Measurements from ENCODE around the gene SH3BGRL. TPM values are rescaled to one million over a fixed set of nuclear protein-coding genes. Genes with fewer than 3 reads are reported as not detected.
"Not testable (repeated sequence)": the region's sequence is repeated elsewhere in the genome, so short reads cannot be mapped to it uniquely, and the experiment has no call there.

Gene SH3BGRL
- total RNA-seq, 1 donor from 2014 or later: 166 TPM

- Mint-ChIP-seq H3K9me3 (ENCODE audit: unreplicated experiment) (peaks cover 14% of the 10 kb centered on the region), H3K27ac (ENCODE audit: unreplicated experiment) (no peak overlapping the region), H3K4me1 (ENCODE audit: unreplicated experiment) (no peaks in the 10 kb centered on the region), H3K27me3 (ENCODE audit: unreplicated experiment) (no peaks in the 10 kb centered on the region), H3K36me3 (ENCODE audit: unreplicated experiment) (peaks cover 3% of the 10 kb centered on the region), H3K4me3 (ENCODE audit: unreplicated experiment) (no peak overlapping the region)
- DNase-seq (ENCODE audit: extremely low spot score, unreplicated experiment): no peak
- TF ChIP-seq, protein P1, sequence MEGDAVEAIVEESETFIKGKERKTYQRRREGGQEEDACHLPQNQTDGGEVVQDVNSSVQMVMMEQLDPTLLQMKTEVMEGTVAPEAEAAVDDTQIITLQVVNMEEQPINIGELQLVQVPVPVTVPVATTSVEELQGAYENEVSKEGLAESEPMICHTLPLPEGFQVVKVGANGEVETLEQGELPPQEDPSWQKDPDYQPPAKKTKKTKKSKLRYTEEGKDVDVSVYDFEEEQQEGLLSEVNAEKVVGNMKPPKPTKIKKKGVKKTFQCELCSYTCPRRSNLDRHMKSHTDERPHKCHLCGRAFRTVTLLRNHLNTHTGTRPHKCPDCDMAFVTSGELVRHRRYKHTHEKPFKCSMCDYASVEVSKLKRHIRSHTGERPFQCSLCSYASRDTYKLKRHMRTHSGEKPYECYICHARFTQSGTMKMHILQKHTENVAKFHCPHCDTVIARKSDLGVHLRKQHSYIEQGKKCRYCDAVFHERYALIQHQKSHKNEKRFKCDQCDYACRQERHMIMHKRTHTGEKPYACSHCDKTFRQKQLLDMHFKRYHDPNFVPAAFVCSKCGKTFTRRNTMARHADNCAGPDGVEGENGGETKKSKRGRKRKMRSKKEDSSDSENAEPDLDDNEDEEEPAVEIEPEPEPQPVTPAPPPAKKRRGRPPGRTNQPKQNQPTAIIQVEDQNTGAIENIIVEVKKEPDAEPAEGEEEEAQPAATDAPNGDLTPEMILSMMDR (IDR thresholded peaks at IDR 0.05): no peak
Measured at GRCh38 chrX:81308086-81308829, 106.4 kb downstream of the SH3BGRL start.

GRCh38 chrX:81316163-81316562, 114.3 kb downstream of the SH3BGRL start:
- no peak for DNase-seq (ENCODE audit: extremely low spot score, unreplicated experiment)
- no peak overlapping the region for H3K4me3 Mint-ChIP-seq (ENCODE audit: unreplicated experiment)
- no peak overlapping the region for H3K27ac Mint-ChIP-seq (ENCODE audit: unreplicated experiment)
- H3K9me3 Mint-ChIP-seq (ENCODE audit: unreplicated experiment): peaks cover 19% of the 10 kb centered on the region
- H3K27me3 Mint-ChIP-seq (ENCODE audit: unreplicated experiment): no peaks in the 10 kb centered on the region
- peaks cover 6% of the 10 kb centered on the region for H3K4me1 Mint-ChIP-seq (ENCODE audit: unreplicated experiment)
- peaks cover 3% of the 10 kb centered on the region for H3K36me3 Mint-ChIP-seq (ENCODE audit: unreplicated experiment)
- TF ChIP-seq, protein P1 (IDR thresholded peaks at IDR 0.05): no peak

GRCh38 chrX:81331653-81332052, 129.8 kb downstream of the SH3BGRL start:
- not testable (repeated sequence) for DNase-seq (ENCODE audit: extremely low spot score, unreplicated experiment); H3K27me3 Mint-ChIP-seq (ENCODE audit: unreplicated experiment); H3K27ac Mint-ChIP-seq (ENCODE audit: unreplicated experiment); H3K4me1 Mint-ChIP-seq (ENCODE audit: unreplicated experiment); H3K4me3 Mint-ChIP-seq (ENCODE audit: unreplicated experiment); H3K36me3 Mint-ChIP-seq (ENCODE audit: unreplicated experiment)
- peaks cover 32% of the 10 kb centered on the region for H3K9me3 Mint-ChIP-seq (ENCODE audit: unreplicated experiment)

- H3K27ac Mint-ChIP-seq (ENCODE audit: unreplicated experiment): no peak overlapping the region
- no peaks in the 10 kb centered on the region for H3K27me3 Mint-ChIP-seq (ENCODE audit: unreplicated experiment)
- TF ChIP-seq, protein P1 (IDR thresholded peaks at IDR 0.05): no peak
- peaks cover 8% of the 10 kb centered on the region for H3K4me1 Mint-ChIP-seq (ENCODE audit: unreplicated experiment)
- peaks cover 28% of the 10 kb centered on the region for H3K9me3 Mint-ChIP-seq (ENCODE audit: unreplicated experiment)
- no peak overlapping the region for H3K4me3 Mint-ChIP-seq (ENCODE audit: unreplicated experiment)
- peaks cover 8% of the 10 kb centered on the region for H3K36me3 Mint-ChIP-seq (ENCODE audit: unreplicated experiment)
- no peak for DNase-seq (ENCODE audit: extremely low spot score, unreplicated experiment)
Measured at GRCh38 chrX:81336455-81337152, 134.7 kb downstream of the SH3BGRL start.

- H3K36me3 Mint-ChIP-seq (ENCODE audit: unreplicated experiment): peaks cover 8% of the 10 kb centered on the region
Measured at GRCh38 chrX:81337805-81338204, 135.9 kb downstream of the SH3BGRL start.

More at GRCh38 chrX:81337805-81338204, 135.9 kb downstream of the SH3BGRL start:
- TF ChIP-seq, protein P1 (IDR thresholded peaks at IDR 0.05): no peak
- Mint-ChIP-seq H3K4me3 (ENCODE audit: unreplicated experiment) (no peak overlapping the region), H3K4me1 (ENCODE audit: unreplicated experiment) (peaks cover 8% of the 10 kb centered on the region), H3K27me3 (ENCODE audit: unreplicated experiment) (no peaks in the 10 kb centered on the region), H3K27ac (ENCODE audit: unreplicated experiment) (no peak overlapping the region), H3K9me3 (ENCODE audit: unreplicated experiment) (peaks cover 23% of the 10 kb centered on the region)
- DNase-seq (ENCODE audit: extremely low spot score, unreplicated experiment): no peak
